Neutrophil (primary cell): ENCODE results near the gene PARD3.
"Not testable (repeated sequence)": the region's sequence is repeated elsewhere in the genome, so short reads cannot be mapped to it uniquely, and the experiment has no call there.

ENCODE experiments used
- H3K27ac ChIP-seq: fragments of 200-600 bp; sonication (generic); 2 replicates; pipeline ENCODE4 v1.5.1; 2016; ENCODE audit warnings: mild to moderate bottlenecking, moderate library complexity
- H3K27me3 ChIP-seq: fragments of 200-600 bp; sonication (generic); 2 replicates; pipeline ENCODE4 v1.6.0; 2016; ENCODE audit warnings: mild to moderate bottlenecking
- H3K36me3 ChIP-seq: fragments of 200-600 bp; sonication (generic); 2 replicates; pipeline ENCODE4 v1.5.1; 2017
- H3K4me1 ChIP-seq, 2 experiments: fragments of 200-600 bp in 1 of 2; sonication (generic) in 1 of 2; 1 replicate in 1 of 2; 2 replicates in 1 of 2; pipeline versions ENCODE4 v1.5.1 to v1.6.1; 2013 to 2016; ENCODE audit warnings: low read depth in 1 of 2, low read length in 1 of 2, mild to moderate bottlenecking in 1 of 2, moderate library complexity in 1 of 2; ENCODE audit not compliant: control insufficient read depth in 1 of 2, insufficient read depth in 1 of 2
- H3K4me3 ChIP-seq, 2 experiments: fragments of 200-600 bp in 1 of 2; sonication (generic) in 1 of 2; 1 replicate in 1 of 2; 2 replicates in 1 of 2; pipeline ENCODE4 v1.5.1; 2013 to 2016; ENCODE audit warnings: low read depth in 1 of 2, low read length in 1 of 2, mild to moderate bottlenecking in 1 of 2, moderate library complexity in 1 of 2
- H3K9me3 ChIP-seq: fragments of 200-600 bp; sonication (generic); 2 replicates; pipeline ENCODE4 v1.5.1; 2016
- TF ChIP-seq, protein P1 (sequence below): fragments of 200-600 bp; sonication (generic); IDR thresholded peaks from 2 replicates; pipeline ENCODE4 v1.5.1; 2016; ENCODE audit warnings: antibody characterized with exemption

Gene PARD3

DNA sequence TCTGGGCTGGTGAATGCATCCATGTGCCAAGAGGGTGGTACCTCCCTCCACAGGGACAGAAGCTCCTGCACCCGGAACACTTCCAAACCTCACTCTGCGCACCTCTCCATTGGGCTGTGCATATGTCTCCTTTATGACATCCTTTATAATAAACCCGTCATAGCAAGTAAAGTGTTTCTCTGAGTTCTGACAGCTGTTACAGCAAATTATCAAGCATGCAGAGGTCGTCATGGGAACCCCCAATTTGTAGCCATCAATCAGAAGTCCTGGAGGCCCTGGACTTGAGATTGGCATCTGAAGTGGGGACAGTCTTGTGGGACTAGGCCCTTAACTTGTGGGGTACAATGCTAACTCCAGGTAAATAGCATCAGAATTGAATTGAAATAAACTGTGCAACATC, 29.4 kb upstream of the PARD3 start:
- H3K4me1 ChIP-seq, result no peaks in the 10 kb centered on the region
- no peaks in the 10 kb centered on the region for H3K9me3 ChIP-seq
- no peaks in the 10 kb centered on the region for H3K36me3 ChIP-seq
- no peak overlapping the region for H3K27ac ChIP-seq
- H3K27me3 ChIP-seq, result no peaks in the 10 kb centered on the region
- no peak overlapping the region for H3K4me3 ChIP-seq
- TF ChIP-seq, protein P1, sequence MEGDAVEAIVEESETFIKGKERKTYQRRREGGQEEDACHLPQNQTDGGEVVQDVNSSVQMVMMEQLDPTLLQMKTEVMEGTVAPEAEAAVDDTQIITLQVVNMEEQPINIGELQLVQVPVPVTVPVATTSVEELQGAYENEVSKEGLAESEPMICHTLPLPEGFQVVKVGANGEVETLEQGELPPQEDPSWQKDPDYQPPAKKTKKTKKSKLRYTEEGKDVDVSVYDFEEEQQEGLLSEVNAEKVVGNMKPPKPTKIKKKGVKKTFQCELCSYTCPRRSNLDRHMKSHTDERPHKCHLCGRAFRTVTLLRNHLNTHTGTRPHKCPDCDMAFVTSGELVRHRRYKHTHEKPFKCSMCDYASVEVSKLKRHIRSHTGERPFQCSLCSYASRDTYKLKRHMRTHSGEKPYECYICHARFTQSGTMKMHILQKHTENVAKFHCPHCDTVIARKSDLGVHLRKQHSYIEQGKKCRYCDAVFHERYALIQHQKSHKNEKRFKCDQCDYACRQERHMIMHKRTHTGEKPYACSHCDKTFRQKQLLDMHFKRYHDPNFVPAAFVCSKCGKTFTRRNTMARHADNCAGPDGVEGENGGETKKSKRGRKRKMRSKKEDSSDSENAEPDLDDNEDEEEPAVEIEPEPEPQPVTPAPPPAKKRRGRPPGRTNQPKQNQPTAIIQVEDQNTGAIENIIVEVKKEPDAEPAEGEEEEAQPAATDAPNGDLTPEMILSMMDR, result no peak

DNA sequence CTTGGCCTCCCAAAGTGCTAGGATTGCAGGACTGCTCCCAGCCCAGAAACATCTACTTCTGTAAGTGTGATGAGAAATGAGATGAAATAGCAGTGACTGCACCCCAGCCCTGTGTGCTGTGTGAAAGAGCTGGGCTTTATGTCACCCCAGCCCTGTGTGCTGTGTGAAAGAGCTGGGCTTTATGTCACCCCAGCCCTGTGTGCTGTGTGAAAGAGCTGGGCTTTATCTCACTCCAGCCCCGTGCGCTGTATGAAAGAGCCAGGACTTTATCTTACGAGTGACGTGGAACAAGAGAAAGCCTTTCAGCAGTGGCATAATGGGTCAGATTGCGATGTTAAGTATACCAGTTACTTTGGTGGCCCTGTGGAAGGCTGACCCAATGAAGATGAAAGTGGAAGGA, 28.4 kb upstream of the PARD3 start:
- not testable (repeated sequence) for H3K4me1 ChIP-seq, H3K9me3 ChIP-seq, H3K27ac ChIP-seq, H3K4me3 ChIP-seq, H3K27me3 ChIP-seq, H3K36me3 ChIP-seq

DNA sequence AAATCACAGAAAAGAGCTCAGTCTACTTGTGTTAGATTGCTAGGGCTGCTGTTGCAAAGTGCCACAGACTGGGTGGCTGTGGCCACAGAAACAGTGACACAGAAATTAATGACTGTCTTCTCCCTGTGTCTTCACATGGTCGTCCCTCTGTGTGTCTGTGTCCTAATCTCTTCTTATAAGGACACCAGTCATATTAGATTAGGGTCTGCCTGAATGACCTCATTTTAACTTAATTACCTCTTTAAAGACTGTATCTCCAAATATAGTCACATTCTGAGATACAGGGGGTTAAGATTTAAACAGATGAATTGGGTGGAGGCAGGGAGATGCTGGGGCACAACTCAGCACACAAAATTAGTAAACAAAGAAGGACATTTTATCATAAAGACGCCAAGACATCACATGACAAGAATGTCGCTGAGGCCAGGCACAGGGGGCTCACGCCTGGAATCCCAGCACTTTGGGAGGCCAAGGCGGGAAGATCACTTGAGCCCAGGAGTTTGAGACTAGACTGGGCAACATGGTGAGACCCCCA, 23.3 kb upstream of the PARD3 start:
- Histone ChIP-seq H3K4me1 (no peaks in the 10 kb centered on the region), H3K27ac (no peak overlapping the region), H3K9me3 (no peaks in the 10 kb centered on the region), H3K4me3 (no peak overlapping the region), H3K36me3 (no peaks in the 10 kb centered on the region), H3K27me3 (no peaks in the 10 kb centered on the region)
- TF ChIP-seq, protein P1, result no peak

DNA sequence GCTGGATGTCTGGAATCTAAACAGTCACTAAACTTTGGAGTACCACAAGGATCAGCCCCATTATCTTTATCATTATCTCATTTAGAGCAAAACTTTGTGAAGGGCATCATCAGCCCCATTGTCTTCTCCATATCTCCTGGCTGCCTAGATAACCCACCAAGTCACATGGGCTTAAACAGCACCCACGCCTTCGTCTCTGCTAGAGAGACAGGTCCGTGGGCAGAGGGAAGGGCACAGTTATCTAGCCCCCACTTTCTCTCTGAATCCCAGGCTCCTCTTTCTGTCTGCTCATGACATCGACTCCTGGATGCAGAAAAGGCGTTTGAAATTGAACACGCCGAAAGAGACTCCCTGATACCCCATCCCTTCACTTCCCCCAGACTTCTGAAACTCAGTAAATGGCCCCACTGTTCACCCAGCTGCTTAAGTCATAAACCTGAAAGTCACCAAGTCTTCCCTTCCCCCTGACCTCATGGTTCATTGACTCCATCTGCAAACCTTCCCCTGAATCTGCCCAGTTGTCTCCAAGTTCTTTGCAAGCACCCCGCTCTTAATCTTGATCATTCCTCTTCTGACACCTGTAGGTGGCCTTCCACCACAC, 20.9 kb upstream of the PARD3 start:
- TF ChIP-seq, protein P1, result no peak
- Histone ChIP-seq H3K9me3 (no peaks in the 10 kb centered on the region), H3K27me3 (no peaks in the 10 kb centered on the region), H3K4me1 (no peaks in the 10 kb centered on the region), H3K27ac (no peak overlapping the region), H3K36me3 (no peaks in the 10 kb centered on the region), H3K4me3 (no peak overlapping the region)

DNA sequence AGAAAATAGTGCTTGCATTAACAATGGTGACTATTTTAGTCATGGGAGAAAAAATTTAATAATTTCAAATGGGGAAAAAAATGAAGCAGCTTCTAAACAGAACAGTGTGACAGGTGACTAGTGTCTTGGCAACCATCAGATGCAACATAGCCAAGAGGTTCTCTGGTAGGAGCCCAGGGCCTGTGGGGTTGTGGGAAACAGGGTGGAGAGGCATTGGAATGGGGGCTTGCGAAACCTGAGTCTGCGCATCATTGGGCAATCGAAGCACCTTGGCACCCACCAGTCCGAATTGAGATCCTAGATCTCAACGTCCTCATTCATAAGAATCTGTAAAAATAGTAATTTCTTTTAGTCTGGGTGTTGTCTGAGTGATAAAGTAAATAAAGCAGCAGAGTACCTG, 19.2 kb upstream of the PARD3 start:
- no peaks in the 10 kb centered on the region for H3K4me1 ChIP-seq
- H3K36me3 ChIP-seq, result no peaks in the 10 kb centered on the region
- TF ChIP-seq, protein P1, result no peak
- H3K27me3 ChIP-seq, result peaks cover 8% of the 10 kb centered on the region
- no peak overlapping the region for H3K4me3 ChIP-seq
- H3K27ac ChIP-seq, result no peak overlapping the region
- H3K9me3 ChIP-seq, result no peaks in the 10 kb centered on the region

DNA sequence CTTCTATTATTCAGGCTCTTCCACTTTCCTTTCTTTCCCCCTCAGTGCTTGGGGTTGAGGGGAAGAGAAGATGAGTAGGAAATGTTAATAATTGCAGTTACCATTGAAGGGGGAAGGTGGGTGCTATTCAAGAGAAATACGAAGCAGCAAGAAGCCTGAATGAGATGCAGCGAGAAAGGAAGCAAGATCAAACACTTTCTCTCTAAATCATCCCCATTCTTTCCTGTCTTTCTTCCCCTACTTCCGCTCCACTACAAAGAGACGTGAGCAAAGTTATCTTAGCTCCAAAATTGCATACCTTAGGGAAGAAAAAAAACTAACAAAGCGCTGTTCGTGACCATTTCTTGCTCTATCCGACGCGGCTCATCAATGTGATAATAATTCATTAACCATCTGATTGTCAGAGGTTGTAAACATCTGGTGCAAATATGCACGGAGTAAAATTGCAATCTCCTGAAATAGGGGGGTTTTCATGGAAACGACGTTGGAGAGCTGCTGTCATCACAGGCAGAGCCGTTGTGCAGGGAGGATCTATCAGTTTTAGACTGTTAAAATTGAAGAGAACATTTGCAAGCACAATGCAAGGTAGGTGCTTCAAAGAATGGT, 15.2 kb upstream of the PARD3 start:
- H3K4me1 ChIP-seq, result no peaks in the 10 kb centered on the region
- H3K36me3 ChIP-seq, result no peaks in the 10 kb centered on the region
- H3K27me3 ChIP-seq, result peaks cover 11% of the 10 kb centered on the region
- TF ChIP-seq, protein P1, result no peak
- H3K27ac ChIP-seq, result no peak overlapping the region
- H3K9me3 ChIP-seq, result no peaks in the 10 kb centered on the region
- no peak overlapping the region for H3K4me3 ChIP-seq
